Prostate gland (tissue), 2 donors: ENCODE measurements around the gene RPS24.
"Not testable (repeated sequence)": the region's sequence is repeated elsewhere in the genome, so short reads cannot be mapped to it uniquely, and the experiment has no call there.

Experiments used
- POLR2A ChIP-seq: fragments of 450-650 bp; IDR thresholded peaks from one replicate; pipeline ENCODE4 v1.6.1; 2016; ENCODE audit warnings: antibody characterized with exemption, mild to moderate bottlenecking
- TF ChIP-seq, protein P1 (sequence below), 4 experiments: fragments of 200-600 bp in 2 of 4; fragments of 450-650 bp in 2 of 4; sonication (generic) in 2 of 4; IDR thresholded peaks; 1 replicate in 3 of 4; 2 replicates in 1 of 4; pipeline ENCODE4 v1.5.1; 2016 to 2019; ENCODE audit warnings: antibody characterized with exemption in 4 of 4, mild to moderate bottlenecking in 2 of 4, moderate library complexity in 2 of 4

DNA sequence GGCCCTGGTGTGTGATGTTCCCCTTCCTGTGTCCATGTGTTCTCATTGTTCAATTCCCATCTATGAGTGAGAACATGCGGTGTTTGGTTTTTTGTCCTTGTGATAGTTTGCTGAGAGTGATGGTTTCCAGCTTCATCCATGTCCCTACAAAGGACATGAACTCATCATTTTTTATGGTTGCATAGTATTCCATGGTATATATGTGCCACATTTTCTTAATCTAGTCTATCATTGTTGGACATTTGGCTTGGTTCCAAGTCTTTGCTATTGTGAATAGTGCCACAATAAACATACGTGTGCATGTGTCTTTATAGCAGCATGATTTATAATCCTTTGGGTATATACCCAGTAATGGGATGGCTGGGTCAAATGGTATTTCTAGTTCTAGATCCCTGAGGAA, 31.3 kb downstream of the RPS24 start:
- not testable (repeated sequence) for TF ChIP-seq POLR2A
- TF ChIP-seq, protein P1, sequence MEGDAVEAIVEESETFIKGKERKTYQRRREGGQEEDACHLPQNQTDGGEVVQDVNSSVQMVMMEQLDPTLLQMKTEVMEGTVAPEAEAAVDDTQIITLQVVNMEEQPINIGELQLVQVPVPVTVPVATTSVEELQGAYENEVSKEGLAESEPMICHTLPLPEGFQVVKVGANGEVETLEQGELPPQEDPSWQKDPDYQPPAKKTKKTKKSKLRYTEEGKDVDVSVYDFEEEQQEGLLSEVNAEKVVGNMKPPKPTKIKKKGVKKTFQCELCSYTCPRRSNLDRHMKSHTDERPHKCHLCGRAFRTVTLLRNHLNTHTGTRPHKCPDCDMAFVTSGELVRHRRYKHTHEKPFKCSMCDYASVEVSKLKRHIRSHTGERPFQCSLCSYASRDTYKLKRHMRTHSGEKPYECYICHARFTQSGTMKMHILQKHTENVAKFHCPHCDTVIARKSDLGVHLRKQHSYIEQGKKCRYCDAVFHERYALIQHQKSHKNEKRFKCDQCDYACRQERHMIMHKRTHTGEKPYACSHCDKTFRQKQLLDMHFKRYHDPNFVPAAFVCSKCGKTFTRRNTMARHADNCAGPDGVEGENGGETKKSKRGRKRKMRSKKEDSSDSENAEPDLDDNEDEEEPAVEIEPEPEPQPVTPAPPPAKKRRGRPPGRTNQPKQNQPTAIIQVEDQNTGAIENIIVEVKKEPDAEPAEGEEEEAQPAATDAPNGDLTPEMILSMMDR (IDR thresholded peaks at IDR 0.05) = not testable (repeated sequence)
